AG09309 (cell line): ENCODE measurements around the gene CANX.

ENCODE experiments used
- DNase-seq: peaks from one replicate; pipeline ENCODE4 v3.0.0-alpha.2; 2010; ENCODE audit warnings: low read depth
- H3K4me3 ChIP-seq: 2 replicates; pipeline ENCODE4 v1.5.1; 2011; ENCODE audit warnings: mild to moderate bottlenecking, low read depth, low read length, moderate library complexity; ENCODE audit not compliant: control insufficient read depth
- TF ChIP-seq, protein P1 (sequence below): IDR thresholded peaks from 2 replicates; pipeline ENCODE4 v1.5.1; 2011; ENCODE audit warnings: mild to moderate bottlenecking, low read depth, low read length, inconsistent platforms; ENCODE audit not compliant: insufficient read depth, control insufficient read depth; ENCODE audit errors: missing control alignments

CANX gene

DNA sequence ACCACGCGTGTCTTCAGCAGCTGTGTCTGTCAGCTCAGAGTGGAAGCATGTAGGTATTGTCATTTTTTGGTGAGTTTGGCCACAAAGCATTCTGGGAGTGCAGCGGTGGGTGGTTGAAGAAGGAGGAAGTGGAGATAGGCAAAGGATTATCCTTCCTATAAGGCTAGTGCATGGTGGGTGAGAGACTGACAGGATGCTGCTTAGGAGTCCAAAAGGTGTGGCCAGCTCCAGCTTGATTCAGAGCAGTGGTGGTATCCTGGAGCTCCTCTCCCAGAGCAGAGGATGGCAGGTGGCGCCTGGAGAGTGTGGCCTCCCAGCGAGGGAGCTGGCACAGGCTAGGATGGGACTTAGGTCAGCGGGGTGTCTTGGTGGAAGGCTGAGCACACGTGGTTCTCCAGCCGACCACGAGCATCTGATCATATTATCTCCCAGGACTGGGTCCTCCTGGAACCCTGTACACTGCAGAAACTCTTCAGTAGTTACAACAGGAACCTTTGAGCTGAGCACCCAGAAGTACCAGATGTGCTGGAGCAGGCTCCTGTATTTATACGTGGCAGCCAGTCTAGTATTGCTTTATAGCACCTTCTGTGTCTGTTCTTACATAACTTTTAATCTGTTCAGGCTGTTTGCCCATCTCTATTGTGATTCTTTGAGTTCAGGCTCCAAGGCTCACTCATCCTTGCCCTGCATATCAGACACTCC is 63.5 kb downstream of the CANX start:
- H3K4me3 ChIP-seq: no peak overlapping the region
- TF ChIP-seq, protein P1, sequence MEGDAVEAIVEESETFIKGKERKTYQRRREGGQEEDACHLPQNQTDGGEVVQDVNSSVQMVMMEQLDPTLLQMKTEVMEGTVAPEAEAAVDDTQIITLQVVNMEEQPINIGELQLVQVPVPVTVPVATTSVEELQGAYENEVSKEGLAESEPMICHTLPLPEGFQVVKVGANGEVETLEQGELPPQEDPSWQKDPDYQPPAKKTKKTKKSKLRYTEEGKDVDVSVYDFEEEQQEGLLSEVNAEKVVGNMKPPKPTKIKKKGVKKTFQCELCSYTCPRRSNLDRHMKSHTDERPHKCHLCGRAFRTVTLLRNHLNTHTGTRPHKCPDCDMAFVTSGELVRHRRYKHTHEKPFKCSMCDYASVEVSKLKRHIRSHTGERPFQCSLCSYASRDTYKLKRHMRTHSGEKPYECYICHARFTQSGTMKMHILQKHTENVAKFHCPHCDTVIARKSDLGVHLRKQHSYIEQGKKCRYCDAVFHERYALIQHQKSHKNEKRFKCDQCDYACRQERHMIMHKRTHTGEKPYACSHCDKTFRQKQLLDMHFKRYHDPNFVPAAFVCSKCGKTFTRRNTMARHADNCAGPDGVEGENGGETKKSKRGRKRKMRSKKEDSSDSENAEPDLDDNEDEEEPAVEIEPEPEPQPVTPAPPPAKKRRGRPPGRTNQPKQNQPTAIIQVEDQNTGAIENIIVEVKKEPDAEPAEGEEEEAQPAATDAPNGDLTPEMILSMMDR: no peak
- DNase-seq: peak; percentile 63

DNA sequence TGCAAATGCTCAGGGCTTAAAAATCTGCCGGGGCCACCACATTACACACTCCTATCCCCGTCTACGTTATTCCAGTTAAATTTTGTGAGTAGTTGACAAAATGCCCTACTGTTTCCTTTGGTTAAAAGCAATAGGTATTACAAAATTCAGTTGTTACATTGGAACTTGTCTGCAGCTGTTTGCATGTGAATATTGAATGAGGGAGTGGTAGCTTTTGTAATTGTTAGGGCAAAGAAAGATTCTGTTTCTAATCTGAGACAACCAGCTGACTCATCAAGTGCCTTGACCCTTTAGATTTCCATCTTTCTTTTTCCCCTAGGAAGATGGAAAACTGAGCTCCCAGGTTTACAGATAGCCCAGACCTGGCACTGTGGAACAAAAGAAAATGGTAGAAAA is 64.0 kb downstream of the CANX start:
- no peak overlapping the region for H3K4me3 ChIP-seq
- DNase-seq: no peak
- TF ChIP-seq, protein P1: no peak

DNA sequence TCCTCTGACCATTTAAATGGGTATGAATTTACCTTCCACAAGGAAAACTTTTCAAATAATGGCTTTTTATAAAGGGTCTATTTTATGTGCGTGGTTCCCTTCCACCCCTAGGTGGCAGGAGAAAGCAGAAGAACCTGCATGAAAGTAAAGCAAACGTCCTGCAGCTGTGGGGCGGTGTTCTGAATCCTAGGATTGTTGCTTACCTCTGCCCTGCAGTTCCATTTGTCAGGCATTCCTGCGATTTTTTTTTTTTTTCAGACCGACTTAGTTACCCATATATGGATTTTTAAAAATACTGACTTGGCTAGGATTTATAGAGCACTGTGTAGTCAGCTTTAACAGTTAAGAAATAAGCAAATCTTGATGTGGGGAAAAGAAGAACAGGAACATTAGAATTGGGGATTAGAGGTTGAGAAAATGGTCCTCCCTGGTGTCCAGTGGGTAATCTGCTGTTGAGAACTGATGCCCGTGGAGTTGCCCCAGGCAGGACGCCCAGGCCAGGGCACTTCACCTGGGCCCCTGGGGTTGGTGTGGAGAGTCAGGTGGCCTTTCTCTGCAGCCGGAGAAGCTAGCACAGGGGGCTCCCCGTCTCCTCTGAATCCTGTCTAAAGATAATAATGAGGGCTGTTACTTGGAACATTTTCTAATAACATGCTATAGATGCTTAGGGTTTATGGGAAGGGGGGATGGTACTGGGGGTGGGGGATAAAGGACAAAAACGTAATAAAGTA is 64.6 kb downstream of the CANX start:
- TF ChIP-seq, protein P1: peak; percentile 81
- peak; percentile 53 for DNase-seq
- no peak overlapping the region for H3K4me3 ChIP-seq

DNA sequence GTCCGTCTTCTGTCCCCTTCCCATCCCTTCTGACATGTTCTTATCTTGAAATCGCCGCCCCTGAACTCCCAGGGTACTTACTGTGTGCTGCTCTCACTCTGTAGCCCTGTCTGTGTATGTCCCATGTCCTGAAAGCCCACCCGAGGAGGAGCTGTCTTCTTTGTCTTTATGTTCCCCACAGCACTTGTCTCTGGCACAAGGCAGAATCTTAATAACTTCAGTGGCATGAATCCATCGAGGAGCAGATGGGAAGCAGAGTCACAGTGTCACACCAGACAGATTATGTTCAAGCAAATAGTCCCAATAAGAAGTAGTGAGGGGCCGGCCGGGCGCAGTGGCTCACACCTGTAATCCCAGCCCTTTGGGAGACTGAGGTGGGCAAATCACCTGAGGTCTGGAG is 65.3 kb downstream of the CANX start:
- H3K4me3 ChIP-seq: no peak overlapping the region
- TF ChIP-seq, protein P1: no peak
- no peak for DNase-seq

DNA sequence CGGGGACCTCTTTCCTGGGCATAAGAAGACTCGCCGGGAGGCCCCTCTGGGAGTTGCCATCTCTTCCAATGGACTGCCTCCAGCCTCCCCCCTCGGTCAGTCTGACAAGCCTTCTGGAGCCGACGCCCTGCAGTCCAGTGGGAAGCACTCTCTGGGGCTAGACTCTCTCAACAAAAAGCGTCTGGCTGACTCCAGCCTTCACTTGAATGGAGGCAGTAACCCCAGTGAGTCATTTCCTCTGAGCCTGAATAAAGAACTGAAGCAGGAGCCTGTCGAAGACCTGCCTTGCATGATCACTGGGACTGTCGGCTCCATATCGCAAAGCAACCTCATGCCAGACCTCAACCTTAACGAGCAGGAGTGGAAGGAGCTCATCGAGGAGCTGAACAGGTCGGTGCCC is 66.6 kb downstream of the CANX start:
- DNase-seq: peak; percentile 63
- TF ChIP-seq, protein P1: no peak
- H3K4me3 ChIP-seq: no peak overlapping the region

DNA sequence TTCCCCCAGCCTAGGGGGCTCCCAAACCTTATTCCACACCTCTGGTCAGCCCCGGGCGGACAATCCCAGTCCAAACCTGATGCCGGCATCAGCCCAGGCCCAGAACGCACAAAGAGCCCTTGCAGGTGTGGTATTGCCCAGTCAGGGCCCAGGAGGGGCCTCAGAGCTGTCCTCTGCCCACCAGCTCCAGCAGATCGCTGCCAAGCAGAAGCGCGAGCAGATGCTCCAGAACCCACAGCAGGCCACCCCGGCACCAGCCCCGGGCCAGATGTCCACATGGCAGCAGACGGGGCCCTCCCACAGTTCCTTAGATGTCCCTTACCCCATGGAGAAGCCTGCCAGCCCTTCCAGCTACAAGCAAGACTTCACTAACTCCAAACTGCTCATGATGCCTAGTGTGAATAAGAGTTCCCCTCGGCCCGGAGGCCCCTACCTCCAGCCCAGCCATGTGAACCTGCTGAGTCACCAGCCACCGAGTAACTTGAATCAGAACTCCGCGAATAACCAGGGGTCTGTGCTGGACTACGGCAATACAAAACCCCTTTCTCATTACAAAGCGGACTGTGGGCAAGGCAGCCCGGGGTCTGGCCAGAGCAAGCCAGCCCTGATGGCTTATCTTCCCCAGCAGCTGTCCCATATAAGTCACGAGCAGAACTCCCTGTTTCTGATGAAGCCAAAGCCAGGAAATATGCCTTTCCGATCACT is 67.4 kb downstream of the CANX start:
- TF ChIP-seq, protein P1: no peak
- no peak for DNase-seq
- H3K4me3 ChIP-seq: no peak overlapping the region
